SU-DHL-6 (cell line): ENCODE results near the gene AEN.
"Not testable (repeated sequence)": the region's sequence is repeated elsewhere in the genome, so short reads cannot be mapped to it uniquely, and the experiment has no call there.

ENCODE experiments used
- H2AFZ ChIP-seq: fragments of 200-600 bp; sonication (generic); 2 replicates; pipeline ENCODE4 v1.6.1; 2014; ENCODE audit warnings: low read depth, mild to moderate bottlenecking, moderate library complexity, mixed read lengths, antibody characterized with exemption, low read length; ENCODE audit not compliant: severe bottlenecking
- H3F3A ChIP-seq: fragments of 200-600 bp; shearing (Covaris generic); 2 replicates; pipeline ENCODE4 v1.6.0; 2016; ENCODE audit warnings: antibody characterized with exemption, mild to moderate bottlenecking; ENCODE audit not compliant: insufficient read depth
- H3K27ac ChIP-seq: fragments of 200-600 bp; sonication (generic); 2 replicates; pipeline ENCODE4 v1.5.1; 2016; ENCODE audit warnings: low read depth, mild to moderate bottlenecking, low read length, moderate library complexity, mixed read lengths
- H3K27me3 ChIP-seq: fragments of 200-600 bp; sonication (generic), shearing (Covaris generic); 2 replicates; pipeline ENCODE4 v1.6.0; 2014; ENCODE audit warnings: mild to moderate bottlenecking, low read length
- H3K36me3 ChIP-seq: fragments of 200-600 bp; sonication (generic); 2 replicates; pipeline ENCODE4 v1.6.1; 2014; ENCODE audit warnings: mild to moderate bottlenecking, low read length, mixed read lengths
- H3K4me2 ChIP-seq: fragments of 300-600, 200-600 bp; shearing (Covaris generic), sonication (generic); 2 replicates; pipeline ENCODE4 v1.6.0; 2014; ENCODE audit warnings: low read length, low read depth, mild to moderate bottlenecking; ENCODE audit not compliant: poor library complexity, severe bottlenecking
- H3K4me3 ChIP-seq: fragments of 200-600 bp; sonication (generic); 2 replicates; pipeline ENCODE4 v1.5.1; 2014; ENCODE audit warnings: antibody characterized with exemption, low read length, mild to moderate bottlenecking, mixed read lengths; ENCODE audit not compliant: insufficient read depth, poor library complexity, severe bottlenecking
- H3K79me2 ChIP-seq: fragments of 200-600 bp; sonication (generic); 2 replicates; pipeline ENCODE4 v1.6.1; 2014; ENCODE audit warnings: mild to moderate bottlenecking, low read length, moderate library complexity; ENCODE audit not compliant: insufficient read depth
- H3K9ac ChIP-seq: fragments of 200-600 bp; sonication (generic); 2 replicates; pipeline ENCODE4 v1.7.0; 2014; ENCODE audit warnings: mild to moderate bottlenecking, low read length
- H3K9me2 ChIP-seq: fragments of 200-600 bp; sonication (generic); replicated peaks from 2 replicates; pipeline ENCODE4 v1.6.1; 2014; ENCODE audit warnings: low read length; ENCODE audit not compliant: insufficient read depth
- H3K9me3 ChIP-seq: fragments of 200-600 bp; sonication (generic); 2 replicates; pipeline ENCODE4 v1.6.1; 2014; ENCODE audit warnings: low read length, mixed read lengths; ENCODE audit not compliant: insufficient read depth
- H4K20me1 ChIP-seq: fragments of 200-600 bp; sonication (generic); 2 replicates; pipeline ENCODE4 v1.6.1; 2014; ENCODE audit warnings: low read depth, mild to moderate bottlenecking, antibody characterized with exemption, low read length, moderate library complexity, mixed read lengths
- EZH2phosphoT487 ChIP-seq: fragments of 200-600 bp; sonication (generic), shearing (Covaris generic); conservative IDR thresholded peaks from 2 replicates; pipeline ENCODE4 v1.6.1; 2018; ENCODE audit warnings: mild to moderate bottlenecking, antibody characterized with exemption, low read length, moderate library complexity, mixed read lengths
- TF ChIP-seq, protein P1 (sequence below): fragments of 200-600 bp; sonication (generic); IDR thresholded peaks from one replicate; pipeline ENCODE4 v1.5.1; 2017; ENCODE audit warnings: antibody characterized with exemption, mild to moderate bottlenecking, low read length, moderate library complexity; ENCODE audit not compliant: insufficient read depth, poor library complexity, severe bottlenecking

Gene AEN

GRCh38 chr15:88631464-88632028, 10.4 kb downstream of the AEN start:
- peaks cover 24% of the 10 kb centered on the region for H3K79me2 ChIP-seq
- no peaks in the 10 kb centered on the region for H3K27me3 ChIP-seq
- no peak overlapping the region for H3K9ac ChIP-seq
- H3K9me2 ChIP-seq, result no peaks in the 10 kb centered on the region
- H3K27ac ChIP-seq, result no peak overlapping the region
- no peak overlapping the region for H3K4me2 ChIP-seq
- TF ChIP-seq, protein P1, sequence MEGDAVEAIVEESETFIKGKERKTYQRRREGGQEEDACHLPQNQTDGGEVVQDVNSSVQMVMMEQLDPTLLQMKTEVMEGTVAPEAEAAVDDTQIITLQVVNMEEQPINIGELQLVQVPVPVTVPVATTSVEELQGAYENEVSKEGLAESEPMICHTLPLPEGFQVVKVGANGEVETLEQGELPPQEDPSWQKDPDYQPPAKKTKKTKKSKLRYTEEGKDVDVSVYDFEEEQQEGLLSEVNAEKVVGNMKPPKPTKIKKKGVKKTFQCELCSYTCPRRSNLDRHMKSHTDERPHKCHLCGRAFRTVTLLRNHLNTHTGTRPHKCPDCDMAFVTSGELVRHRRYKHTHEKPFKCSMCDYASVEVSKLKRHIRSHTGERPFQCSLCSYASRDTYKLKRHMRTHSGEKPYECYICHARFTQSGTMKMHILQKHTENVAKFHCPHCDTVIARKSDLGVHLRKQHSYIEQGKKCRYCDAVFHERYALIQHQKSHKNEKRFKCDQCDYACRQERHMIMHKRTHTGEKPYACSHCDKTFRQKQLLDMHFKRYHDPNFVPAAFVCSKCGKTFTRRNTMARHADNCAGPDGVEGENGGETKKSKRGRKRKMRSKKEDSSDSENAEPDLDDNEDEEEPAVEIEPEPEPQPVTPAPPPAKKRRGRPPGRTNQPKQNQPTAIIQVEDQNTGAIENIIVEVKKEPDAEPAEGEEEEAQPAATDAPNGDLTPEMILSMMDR, result no peak
- TF ChIP-seq EZH2phosphoT487, result no peak
- peaks cover 6% of the 10 kb centered on the region; the same call in 1 of the 2 replicates for H3K36me3 ChIP-seq
- H3K9me3 ChIP-seq, result no peaks in the 10 kb centered on the region
- no peak overlapping the region for H2AFZ ChIP-seq
- H3K4me3 ChIP-seq, result no peak overlapping the region
- peaks cover 19% of the 10 kb centered on the region; the same call in 1 of the 2 replicates for H4K20me1 ChIP-seq
- H3F3A ChIP-seq, result peaks cover 12% of the 10 kb centered on the region

- not testable (repeated sequence) for H3K36me3 ChIP-seq, H2AFZ ChIP-seq, H3K9ac ChIP-seq, H3K4me3 ChIP-seq, H4K20me1 ChIP-seq, H3K27me3 ChIP-seq, H3K4me2 ChIP-seq, H3K27ac ChIP-seq, H3K9me3 ChIP-seq, H3K9me2 ChIP-seq
- Histone ChIP-seq H3F3A (peaks cover 18% of the 10 kb centered on the region), H3K79me2 (peaks cover 12% of the 10 kb centered on the region)
These were observed 11.7 kb downstream of the AEN start for GRCh38 chr15:88632797-88633196.

DNA sequence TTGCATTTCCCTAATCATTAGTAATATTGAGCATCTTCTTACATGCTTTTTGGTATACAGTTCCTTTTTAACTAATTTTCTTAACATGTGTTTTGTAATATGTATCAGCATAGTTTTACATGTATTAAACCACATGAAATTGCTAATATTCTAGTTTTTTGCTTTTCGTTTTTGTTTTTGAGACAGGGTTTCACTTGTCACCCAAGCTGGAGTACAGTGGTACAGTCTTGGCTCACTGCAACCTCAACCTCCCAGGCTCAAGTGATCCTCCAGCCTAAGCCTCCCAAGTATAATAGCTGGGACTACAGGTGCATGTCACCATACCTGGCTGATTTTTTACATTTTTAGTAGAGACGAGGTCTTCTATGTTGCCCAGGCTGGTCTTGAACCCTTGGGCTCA, 13.3 kb downstream of the AEN start:
- H3F3A ChIP-seq, result peaks cover 22% of the 10 kb centered on the region
- no peaks in the 10 kb centered on the region for H3K9me2 ChIP-seq
- H3K4me2 ChIP-seq, result no peak overlapping the region
- no peak overlapping the region for H2AFZ ChIP-seq
- no peaks in the 10 kb centered on the region for H3K9me3 ChIP-seq
- H3K27me3 ChIP-seq, result no peaks in the 10 kb centered on the region
- no peak overlapping the region for H3K4me3 ChIP-seq
- H3K27ac ChIP-seq, result peak overlapping the region; percentile 72; the same call in 1 of the 2 replicates
- H3K79me2 ChIP-seq, result no peaks in the 10 kb centered on the region
- H3K9ac ChIP-seq, result no peak overlapping the region
- H4K20me1 ChIP-seq, result no peaks in the 10 kb centered on the region
- TF ChIP-seq EZH2phosphoT487, result no peak
- TF ChIP-seq, protein P1, result no peak
- H3K36me3 ChIP-seq, result no peaks in the 10 kb centered on the region

DNA sequence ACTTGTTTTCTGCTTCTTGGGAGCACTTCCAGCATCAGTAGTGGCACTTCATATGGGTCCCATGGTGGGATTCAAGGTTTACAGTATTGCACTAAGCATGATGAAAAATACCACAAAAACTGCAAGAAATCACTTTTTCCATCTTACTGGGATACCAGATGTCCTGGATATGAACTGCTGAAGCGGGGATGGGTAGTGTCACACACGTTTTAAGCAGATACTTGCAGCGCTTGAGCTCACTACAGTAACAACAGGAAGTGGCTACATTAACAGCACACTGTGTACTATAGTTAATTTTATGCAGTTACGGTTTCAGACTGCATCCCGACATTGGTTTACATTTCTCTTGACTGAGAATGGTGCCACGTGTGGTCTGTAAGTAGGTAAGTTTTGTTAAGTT, 14.2 kb downstream of the AEN start:
- no peaks in the 10 kb centered on the region for H3K79me2 ChIP-seq
- no peak overlapping the region for H3K9ac ChIP-seq
- TF ChIP-seq EZH2phosphoT487, result no peak
- TF ChIP-seq, protein P1, result no peak
- peaks cover 22% of the 10 kb centered on the region for H3F3A ChIP-seq
- H3K27me3 ChIP-seq, result no peaks in the 10 kb centered on the region
- no peak overlapping the region for H2AFZ ChIP-seq
- no peak overlapping the region for H3K4me3 ChIP-seq
- H3K36me3 ChIP-seq, result no peaks in the 10 kb centered on the region
- no peaks in the 10 kb centered on the region for H4K20me1 ChIP-seq
- H3K27ac ChIP-seq, result peak overlapping the region; percentile 72
- H3K9me2 ChIP-seq, result no peaks in the 10 kb centered on the region
- no peaks in the 10 kb centered on the region for H3K9me3 ChIP-seq
- peak overlapping the region; percentile 39 for H3K4me2 ChIP-seq
